Sigmoid colon (tissue), 4 donors: ENCODE measurements around the gene CTDP1.

ENCODE experiments used
- EP300 ChIP-seq, 4 donors: sonication (generic); formaldehyde crosslinking; IDR thresholded peaks; one replicate each; pipeline ENCODE4 v1.6.1; 2017; ENCODE audit warnings: antibody characterized with exemption in 4 of 4
- POLR2A ChIP-seq, 2 donors: fragments of 450-650 bp; IDR thresholded peaks; one replicate each; pipeline ENCODE4 v1.6.1; 2016; ENCODE audit warnings: antibody characterized with exemption in 2 of 2, mild to moderate bottlenecking in 2 of 2, moderate library complexity in 2 of 2
- POLR2AphosphoS5 ChIP-seq, 4 donors: sonication (generic); formaldehyde crosslinking; IDR thresholded peaks; one replicate each; pipeline ENCODE4 v1.6.1; 2017; ENCODE audit warnings: antibody characterized with exemption in 4 of 4
- TF ChIP-seq, protein P1 (sequence below), 4 experiments: fragments of 450-650 bp in 3 of 4; fragments of 200-600 bp in 1 of 4; IDR thresholded peaks; one replicate each; pipeline ENCODE4 v1.5.1; 2016 to 2019; ENCODE audit warnings: antibody characterized with exemption in 4 of 4, mild to moderate bottlenecking in 3 of 4, moderate library complexity in 2 of 4

- no peak for TF ChIP-seq POLR2A (IDR thresholded peaks at IDR 0.05)
- TF ChIP-seq, protein P1, sequence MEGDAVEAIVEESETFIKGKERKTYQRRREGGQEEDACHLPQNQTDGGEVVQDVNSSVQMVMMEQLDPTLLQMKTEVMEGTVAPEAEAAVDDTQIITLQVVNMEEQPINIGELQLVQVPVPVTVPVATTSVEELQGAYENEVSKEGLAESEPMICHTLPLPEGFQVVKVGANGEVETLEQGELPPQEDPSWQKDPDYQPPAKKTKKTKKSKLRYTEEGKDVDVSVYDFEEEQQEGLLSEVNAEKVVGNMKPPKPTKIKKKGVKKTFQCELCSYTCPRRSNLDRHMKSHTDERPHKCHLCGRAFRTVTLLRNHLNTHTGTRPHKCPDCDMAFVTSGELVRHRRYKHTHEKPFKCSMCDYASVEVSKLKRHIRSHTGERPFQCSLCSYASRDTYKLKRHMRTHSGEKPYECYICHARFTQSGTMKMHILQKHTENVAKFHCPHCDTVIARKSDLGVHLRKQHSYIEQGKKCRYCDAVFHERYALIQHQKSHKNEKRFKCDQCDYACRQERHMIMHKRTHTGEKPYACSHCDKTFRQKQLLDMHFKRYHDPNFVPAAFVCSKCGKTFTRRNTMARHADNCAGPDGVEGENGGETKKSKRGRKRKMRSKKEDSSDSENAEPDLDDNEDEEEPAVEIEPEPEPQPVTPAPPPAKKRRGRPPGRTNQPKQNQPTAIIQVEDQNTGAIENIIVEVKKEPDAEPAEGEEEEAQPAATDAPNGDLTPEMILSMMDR (IDR thresholded peaks at IDR 0.05): no peak
- TF ChIP-seq POLR2AphosphoS5 (IDR thresholded peaks at IDR 0.05): no peak
- no peak for TF ChIP-seq EP300 (IDR thresholded peaks at IDR 0.05)
Measured at GRCh38 chr18:79702906-79703305, 23.3 kb downstream of the CTDP1 start.
